HG02852 (cell line): ENCODE data around the gene PGM5.
"Not testable (repeated sequence)": the region's sequence is repeated elsewhere in the genome, so short reads cannot be mapped to it uniquely, and the experiment has no call there.

Experiments used
- ATAC-seq: cut with Tn5 transposase; IDR thresholded peaks from one replicate; pipeline ENCODE4 v1.9.1; 2021; ENCODE audit warnings: mild to moderate bottlenecking, moderate library complexity; ENCODE audit not compliant: unreplicated experiment

Gene PGM5

GRCh38 chr9:68356380-68357118, at the start of gene PGM5:
Gene PGM5, plus strand, starts transcription at chr9:68356611. Its CDS starts 517 bp downstream, at chr9:68357128.
- ATAC-seq, result not testable (repeated sequence)

- not testable (repeated sequence) for ATAC-seq
Observed at GRCh38 chr9:68307127-68307526, 49.3 kb upstream of the PGM5 start.

GRCh38 chr9:68307654-68308053, 48.8 kb upstream of the PGM5 start:
- not testable (repeated sequence) for ATAC-seq

GRCh38 chr9:68311208-68311607, 45.2 kb upstream of the PGM5 start:
- not testable (repeated sequence) for ATAC-seq

GRCh38 chr9:68318209-68318608, 38.2 kb upstream of the PGM5 start:
- not testable (repeated sequence) for ATAC-seq

- not testable (repeated sequence) for ATAC-seq
Observed at GRCh38 chr9:68323749-68324148, 32.7 kb upstream of the PGM5 start.

GRCh38 chr9:68324518-68324917, 31.9 kb upstream of the PGM5 start:
- ATAC-seq, result not testable (repeated sequence)

- not testable (repeated sequence) for ATAC-seq
Observed at GRCh38 chr9:68329106-68329505, 27.3 kb upstream of the PGM5 start.

GRCh38 chr9:68330531-68331173, 25.8 kb upstream of the PGM5 start:
- not testable (repeated sequence) for ATAC-seq

- ATAC-seq, result not testable (repeated sequence)
Observed at GRCh38 chr9:68332122-68332521, 24.3 kb upstream of the PGM5 start.

GRCh38 chr9:68335935-68336334, 20.5 kb upstream of the PGM5 start:
- ATAC-seq, result not testable (repeated sequence)

- not testable (repeated sequence) for ATAC-seq
Observed at GRCh38 chr9:68336639-68337339, 19.6 kb upstream of the PGM5 start.

- ATAC-seq, result not testable (repeated sequence)
Observed at GRCh38 chr9:68338000-68338399, 18.4 kb upstream of the PGM5 start.

GRCh38 chr9:68342265-68343025, 14.0 kb upstream of the PGM5 start:
- peak; percentile 89 for ATAC-seq

- not testable (repeated sequence) for ATAC-seq
Observed at GRCh38 chr9:68343242-68343641, 13.2 kb upstream of the PGM5 start.

GRCh38 chr9:68343992-68344391, 12.4 kb upstream of the PGM5 start:
- ATAC-seq, result not testable (repeated sequence)

GRCh38 chr9:68351689-68352088, 4.7 kb upstream of the PGM5 start:
- ATAC-seq, result not testable (repeated sequence)

- ATAC-seq, result not testable (repeated sequence)
Observed at GRCh38 chr9:68355993-68356379, 425 bp upstream of the PGM5 start.

GRCh38 chr9:68357119-68357714, 806 bp downstream of the PGM5 start:
- ATAC-seq, result not testable (repeated sequence)

- not testable (repeated sequence) for ATAC-seq
Observed at GRCh38 chr9:68366933-68367547, 10.6 kb downstream of the PGM5 start.
